Transverse colon (tissue), 4 donors: ENCODE results near the gene HERC2. TPM values are rescaled to one million over a fixed set of nuclear protein-coding genes. Genes with fewer than 3 reads are reported as not detected.

Experiments
- DNase-seq: peaks from one replicate; pipeline ENCODE4 v3.0.0-alpha.2; 2019
- H3K27ac ChIP-seq, 4 donors: fragments of 200-600 bp; sonication (generic); 2 replicates each; pipeline ENCODE4 v1.5.1; 2016 to 2018; ENCODE audit warnings: inconsistent platforms in 4 of 4
- H3K27me3 ChIP-seq: fragments of 200-600 bp; sonication (generic); 2 replicates; pipeline ENCODE4 v1.5.1; 2017; ENCODE audit warnings: inconsistent platforms
- H3K36me3 ChIP-seq, 4 donors: fragments of 200-600 bp; sonication (generic); 2 replicates each; pipeline ENCODE4 v1.5.1; 2017 to 2019; ENCODE audit warnings: inconsistent platforms in 4 of 4
- H3K4me1 ChIP-seq, 4 donors: fragments of 200-600 bp; sonication (generic); 2 replicates each; pipeline ENCODE4 v1.5.1; 2017 to 2020; ENCODE audit warnings: inconsistent platforms in 4 of 4
- H3K4me3 ChIP-seq, 4 donors: fragments of 200-600 bp; sonication (generic); 1 replicate in 1 of 4; 2 replicates in 3 of 4; pipeline versions ENCODE4 v1.5.1 to v1.6.1; 2017 to 2019; ENCODE audit warnings: inconsistent platforms in 4 of 4
- H3K9me3 ChIP-seq, 2 donors: fragments of 200-600 bp; sonication (generic); 2 replicates each; pipeline ENCODE4 v1.5.1; 2017 to 2019; ENCODE audit warnings: inconsistent platforms in 2 of 2
- EP300 ChIP-seq: sonication (generic); formaldehyde crosslinking; IDR thresholded peaks from one replicate; pipeline ENCODE4 v1.6.1; 2017; ENCODE audit warnings: antibody characterized with exemption, low read depth
- POLR2A ChIP-seq: fragments of 450-650 bp; IDR thresholded peaks from one replicate; pipeline ENCODE4 v1.6.1; 2016; ENCODE audit warnings: antibody characterized with exemption, mild to moderate bottlenecking, moderate library complexity
- POLR2AphosphoS5 ChIP-seq, 3 donors: sonication (generic); formaldehyde crosslinking; IDR thresholded peaks; one replicate each; pipeline ENCODE4 v1.6.1; 2016; ENCODE audit warnings: antibody characterized with exemption in 3 of 3
- WGBS, 2 donors: methylation state at CpG; one replicate each; pipeline ENCODE4 v1.1.5; 2018; ENCODE audit warnings: low coverage in 1 of 2; 5-methylcytosine and 5-hydroxymethylcytosine counted together
- in situ Hi-C, 4 donors: fragments of 200-750 bp; cut with MboI; loops; one replicate each; pipeline versions ENCODE4 v1.15.0 to v1.15.1; 2017; ENCODE audit warnings: low sequenced_read_pairs in 3 of 4, low pct_ligation_motif_present in 1 of 4, low pct_unique_long_range_greater_than_20kb in 1 of 4
- intact Hi-C: fragments of 100-400 bp; cut with DNase I; formaldehyde crosslinking; loops from one replicate; pipeline ENCODE4 v1.15.1; 2023; ENCODE audit warnings: low total_unique reads
- total RNA-seq, 4 donors: library from RNA; depleted of rRNA; stranded (reverse); fragments of >200 nt; gene quantifications; one replicate each; pipeline ENCODE4 v1.1.0, GENCODE V29; 2016
- TF ChIP-seq, protein P1 (sequence below), 5 experiments: fragments of 200-600 bp in 3 of 5; fragments of 450-650 bp in 2 of 5; sonication (generic) in 3 of 5; IDR thresholded peaks; 1 replicate in 2 of 5; 2 replicates in 3 of 5; pipeline ENCODE4 v1.5.1; 2016 to 2017; ENCODE audit warnings: antibody characterized with exemption in 5 of 5, inconsistent platforms in 3 of 5, mild to moderate bottlenecking in 2 of 5, moderate library complexity in 1 of 5

The HERC2 gene
- total RNA-seq, 4 donors from 2014 or later, result 64.9 to 182 (median 83.7) TPM

DNA sequence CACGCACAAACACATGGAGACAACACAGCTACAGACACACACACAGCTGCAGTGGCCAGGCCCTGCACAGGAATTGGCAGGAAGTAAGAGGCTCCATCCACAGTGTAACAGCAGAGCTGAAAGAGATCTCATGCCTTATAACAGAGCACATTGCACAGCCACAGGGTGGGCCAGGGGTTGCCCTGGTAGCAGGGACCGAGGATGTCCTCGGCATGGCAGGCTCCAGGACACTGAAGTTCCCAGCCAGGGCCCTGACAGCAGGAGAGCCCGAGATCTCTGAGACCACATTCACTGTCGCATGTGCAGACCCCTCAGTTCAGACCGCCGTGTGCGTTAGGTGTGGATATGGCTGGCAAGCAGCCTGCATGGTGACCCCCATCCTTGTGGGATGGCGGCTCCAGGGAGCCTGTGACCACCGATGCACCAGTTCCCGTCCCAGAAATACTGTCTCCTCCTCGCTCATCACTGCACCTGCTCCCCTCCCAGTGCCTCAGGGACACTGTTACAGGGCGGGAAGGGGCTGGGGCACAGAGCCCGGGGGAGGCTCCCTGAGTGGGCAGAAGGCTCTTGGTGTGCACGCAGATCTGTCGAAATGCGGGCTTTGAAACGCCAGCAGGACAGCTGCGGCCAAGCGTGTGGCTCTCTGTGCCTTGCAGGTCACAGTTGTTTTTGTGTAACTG is 221.3 kb downstream of the HERC2 start:
- in situ Hi-C loops, result no loop called here

DNA sequence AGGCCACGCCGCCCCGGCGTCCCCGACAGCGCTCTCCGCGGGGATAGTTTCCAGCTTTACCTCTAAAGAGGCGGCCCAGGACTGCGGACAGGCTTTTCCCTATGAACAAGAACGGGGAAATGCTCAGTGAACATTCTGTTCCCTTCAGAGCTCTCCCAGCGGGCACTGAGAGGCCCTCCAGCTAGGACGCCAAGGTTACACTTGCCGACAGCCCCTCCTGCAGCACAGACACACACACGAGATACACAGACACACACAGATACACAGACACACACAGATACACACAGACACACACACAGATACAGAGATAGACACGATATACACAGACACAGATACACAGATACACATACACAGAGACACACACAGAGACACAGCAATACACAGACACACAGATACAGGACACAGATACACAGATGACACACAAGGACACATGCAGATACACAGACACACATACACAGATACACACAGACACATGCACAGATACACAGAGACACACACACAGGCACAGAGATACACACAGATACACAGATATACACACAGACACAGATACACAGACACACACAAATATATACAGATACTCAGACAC is 222.3 kb downstream of the HERC2 start:
- peaks cover 67% of the 10 kb centered on the region for H3K27me3 ChIP-seq
- intact Hi-C loops (no loop called here), in situ Hi-C loops (no loop called here)
- H3K4me1 ChIP-seq, result peaks cover 7 to 40% (median 33%) of the 10 kb centered on the region in 4 donors
- TF ChIP-seq, protein P1, sequence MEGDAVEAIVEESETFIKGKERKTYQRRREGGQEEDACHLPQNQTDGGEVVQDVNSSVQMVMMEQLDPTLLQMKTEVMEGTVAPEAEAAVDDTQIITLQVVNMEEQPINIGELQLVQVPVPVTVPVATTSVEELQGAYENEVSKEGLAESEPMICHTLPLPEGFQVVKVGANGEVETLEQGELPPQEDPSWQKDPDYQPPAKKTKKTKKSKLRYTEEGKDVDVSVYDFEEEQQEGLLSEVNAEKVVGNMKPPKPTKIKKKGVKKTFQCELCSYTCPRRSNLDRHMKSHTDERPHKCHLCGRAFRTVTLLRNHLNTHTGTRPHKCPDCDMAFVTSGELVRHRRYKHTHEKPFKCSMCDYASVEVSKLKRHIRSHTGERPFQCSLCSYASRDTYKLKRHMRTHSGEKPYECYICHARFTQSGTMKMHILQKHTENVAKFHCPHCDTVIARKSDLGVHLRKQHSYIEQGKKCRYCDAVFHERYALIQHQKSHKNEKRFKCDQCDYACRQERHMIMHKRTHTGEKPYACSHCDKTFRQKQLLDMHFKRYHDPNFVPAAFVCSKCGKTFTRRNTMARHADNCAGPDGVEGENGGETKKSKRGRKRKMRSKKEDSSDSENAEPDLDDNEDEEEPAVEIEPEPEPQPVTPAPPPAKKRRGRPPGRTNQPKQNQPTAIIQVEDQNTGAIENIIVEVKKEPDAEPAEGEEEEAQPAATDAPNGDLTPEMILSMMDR (IDR thresholded peaks at IDR 0.05), result no peak
- TF ChIP-seq POLR2A, result no peak
- TF ChIP-seq POLR2AphosphoS5 (IDR thresholded peaks at IDR 0.05), result no peak
- no peak for TF ChIP-seq EP300
- H3K4me3 ChIP-seq, result peak overlapping the region in 1 of 4 donors; percentile 11
- whole genome bisulfite sequencing, 2 donors, result 26% methylated on average over 15 of the region's 16 CpGs; no CpG with 5 or more reads in 1 of the 2 donors
- no peak for DNase-seq
- no peak overlapping the region for H3K27ac ChIP-seq
- H3K9me3 ChIP-seq, result no peaks in the 10 kb centered on the region
- no peaks in the 10 kb centered on the region for H3K36me3 ChIP-seq

More for the DNA sequence above, 221.3 kb downstream of the HERC2 start:
- Histone ChIP-seq H3K9me3 (no peaks in the 10 kb centered on the region), H3K4me3 (no peak overlapping the region), H3K27me3 (peaks cover 57% of the 10 kb centered on the region), H3K27ac (no peak overlapping the region), H3K4me1 (peaks cover 2 to 30% (median 23%) of the 10 kb centered on the region in 4 donors), H3K36me3 (no peaks in the 10 kb centered on the region)
- DNase-seq, result no peak
- no peak for TF ChIP-seq EP300
- TF ChIP-seq, protein P1 (IDR thresholded peaks at IDR 0.05), result no peak
- TF ChIP-seq POLR2AphosphoS5 (IDR thresholded peaks at IDR 0.05), result no peak
- TF ChIP-seq POLR2A, result no peak
- WGBS, 2 donors, result 80 to 93% methylated on average over 1 to 20 of the region's 20 CpGs
- intact Hi-C loops, result no loop called here

DNA sequence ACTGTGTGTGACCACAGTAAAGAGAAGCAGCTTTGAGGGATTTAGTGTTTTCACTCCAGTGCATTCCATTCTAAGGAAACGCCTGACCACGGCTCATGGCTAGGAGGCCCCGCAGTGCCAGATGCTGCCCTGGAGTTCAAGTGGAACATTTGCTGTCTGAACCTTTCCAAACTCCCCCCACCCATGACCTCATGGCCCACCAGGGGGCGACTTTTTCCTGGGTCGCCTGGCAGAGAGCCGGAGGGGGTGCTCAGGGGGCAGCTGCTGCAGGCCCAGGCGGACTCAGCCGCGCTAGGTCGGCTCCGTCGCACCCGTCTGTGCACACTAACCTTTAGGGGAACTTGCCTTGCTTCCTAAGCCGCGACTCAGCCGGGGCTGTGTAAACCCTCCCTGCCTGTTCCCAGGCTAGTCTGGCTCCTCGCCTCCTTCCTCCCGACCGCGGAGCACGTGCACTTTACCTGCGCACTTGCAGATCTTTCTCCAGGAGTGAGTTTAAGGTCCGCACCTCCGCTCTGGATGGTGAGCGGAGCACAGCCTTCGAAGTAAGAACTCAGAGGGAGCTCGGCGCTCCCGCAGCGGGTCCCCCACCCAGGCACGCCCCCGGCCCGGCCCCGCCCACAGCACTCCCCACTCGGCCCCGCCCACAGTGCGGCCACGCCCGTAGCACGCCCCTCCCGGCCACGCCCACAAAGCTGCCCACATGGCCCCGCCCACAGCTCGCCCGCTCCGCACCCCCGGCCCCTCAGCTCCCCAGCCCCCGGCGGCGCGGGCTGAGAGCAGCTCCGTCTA is 223.0 kb downstream of the HERC2 start, which contains the start of gene OCA2:
Gene OCA2 (minus strand): TSS at position 550 of the 789 bp plus-strand sequence. CDS start 17,441 bp downstream, outside the sequence.
- 9% methylated on average over 39 of the region's 52 CpGs; no CpG with 5 or more reads in 1 of the 2 donors for WGBS, 2 donors
- TF ChIP-seq, protein P1 (IDR thresholded peaks at IDR 0.05), result no peak
- TF ChIP-seq POLR2AphosphoS5 (IDR thresholded peaks at IDR 0.05), result no peak
- TF ChIP-seq EP300, result no peak
- no peak for TF ChIP-seq POLR2A
- Histone ChIP-seq H3K27me3 (peaks cover 74% of the 10 kb centered on the region), H3K27ac (no peak within 1 kb of the TSS), H3K4me3 (peak within 1 kb of the TSS in 1 of 4 donors; percentile 11), H3K4me1 (peaks cover 11 to 46% (median 40%) of the 10 kb centered on the region in 4 donors), H3K36me3 (no peaks in the 10 kb centered on the region), H3K9me3 (no peaks in the 10 kb centered on the region)
- in situ Hi-C loops, result no loop called here
- DNase-seq, result peak; percentile 43
- intact Hi-C loops, result no loop called here

DNA sequence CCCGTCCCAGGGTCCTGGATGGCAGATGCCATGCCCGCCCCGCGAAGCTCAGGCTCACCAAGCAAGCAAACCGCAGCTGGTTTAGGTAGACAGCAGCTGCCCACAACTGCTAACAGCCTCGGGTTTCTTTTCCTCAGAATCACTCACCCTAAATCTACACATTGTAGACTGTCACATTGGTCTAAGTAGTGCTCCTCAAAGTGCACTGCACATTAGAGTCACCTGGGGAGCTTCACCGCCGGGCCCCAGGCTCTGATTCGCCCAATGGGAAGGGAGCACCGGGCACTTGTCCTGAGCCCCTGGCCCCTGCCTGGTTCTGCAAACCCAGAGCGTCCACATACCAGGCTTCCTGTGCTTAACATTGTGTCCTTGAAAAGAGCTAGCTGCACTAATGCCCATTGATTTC is 223.6 kb downstream of the HERC2 start:
- Histone ChIP-seq H3K27me3 (peaks cover 80% of the 10 kb centered on the region), H3K4me1 (peaks cover 11 to 46% (median 40%) of the 10 kb centered on the region in 4 donors), H3K27ac (no peak overlapping the region), H3K9me3 (no peaks in the 10 kb centered on the region), H3K4me3 (no peak overlapping the region), H3K36me3 (no peaks in the 10 kb centered on the region)
- in situ Hi-C loops (no loop called here), intact Hi-C loops (no loop called here)
- WGBS, 2 donors, result 59 to 64% methylated on average over 8 to 11 of the region's 11 CpGs
- DNase-seq, result no peak
- TF ChIP-seq EP300 (no peak), POLR2AphosphoS5 (IDR thresholded peaks at IDR 0.05) (no peak), POLR2A (no peak)
- TF ChIP-seq, protein P1 (IDR thresholded peaks at IDR 0.05), result no peak
